SJCRH30 (cell line): Measurements from ENCODE around the gene RMI2. TPM values are rescaled to one million over a fixed set of nuclear protein-coding genes. Genes with fewer than 3 reads are reported as not detected.
A peak's percentile ranks its signal among the peaks of the same experiment; 100 is the strongest.
"Not testable (repeated sequence)": the region's sequence is repeated elsewhere in the genome, so short reads cannot be mapped to it uniquely, and the experiment has no call there.

Experiments
- DNase-seq, 2 experiments: peaks; one replicate each; pipeline ENCODE4 v3.0.0-alpha.2; 2015 to 2020
- H3K27ac ChIP-seq: fragments of 250-450 bp; sonication (Bioruptor Pico); 2 replicates; pipeline ENCODE4 v1.5.1; 2020; ENCODE audit warnings: mild to moderate bottlenecking, moderate library complexity
- H3K27me3 ChIP-seq: fragments of 250-450 bp; sonication (Bioruptor Pico); 2 replicates; pipeline ENCODE4 v1.5.1; 2020; ENCODE audit warnings: mild to moderate bottlenecking, moderate library complexity
- H3K36me3 ChIP-seq: fragments of 250-450 bp; sonication (Bioruptor Pico); 2 replicates; pipeline ENCODE4 v1.5.1; 2020; ENCODE audit warnings: mild to moderate bottlenecking, moderate library complexity
- H3K4me1 ChIP-seq: fragments of 250-450 bp; sonication (Bioruptor Pico); 2 replicates; pipeline ENCODE4 v1.5.1; 2020; ENCODE audit warnings: mild to moderate bottlenecking, moderate library complexity
- H3K4me3 ChIP-seq: fragments of 250-450 bp; sonication (Bioruptor Pico); 2 replicates; pipeline ENCODE4 v1.5.1; 2020; ENCODE audit warnings: mild to moderate bottlenecking, moderate library complexity
- H3K9me3 ChIP-seq: fragments of 250-450 bp; sonication (Bioruptor Pico); replicated peaks from 2 replicates; pipeline ENCODE4 v1.5.1; 2020; ENCODE audit warnings: mild to moderate bottlenecking, moderate library complexity
- total RNA-seq: library from RNA; depleted of rRNA; stranded (reverse); fragments of >200 nt; shearing (Covaris generic); gene quantifications from 2 replicates; pipeline ENCODE4 v1.2.3, GENCODE V29; 2014; rRNA removed

The RMI2 gene
- 28.2 and 33.0 TPM in 2 replicates for total RNA-seq

DNA sequence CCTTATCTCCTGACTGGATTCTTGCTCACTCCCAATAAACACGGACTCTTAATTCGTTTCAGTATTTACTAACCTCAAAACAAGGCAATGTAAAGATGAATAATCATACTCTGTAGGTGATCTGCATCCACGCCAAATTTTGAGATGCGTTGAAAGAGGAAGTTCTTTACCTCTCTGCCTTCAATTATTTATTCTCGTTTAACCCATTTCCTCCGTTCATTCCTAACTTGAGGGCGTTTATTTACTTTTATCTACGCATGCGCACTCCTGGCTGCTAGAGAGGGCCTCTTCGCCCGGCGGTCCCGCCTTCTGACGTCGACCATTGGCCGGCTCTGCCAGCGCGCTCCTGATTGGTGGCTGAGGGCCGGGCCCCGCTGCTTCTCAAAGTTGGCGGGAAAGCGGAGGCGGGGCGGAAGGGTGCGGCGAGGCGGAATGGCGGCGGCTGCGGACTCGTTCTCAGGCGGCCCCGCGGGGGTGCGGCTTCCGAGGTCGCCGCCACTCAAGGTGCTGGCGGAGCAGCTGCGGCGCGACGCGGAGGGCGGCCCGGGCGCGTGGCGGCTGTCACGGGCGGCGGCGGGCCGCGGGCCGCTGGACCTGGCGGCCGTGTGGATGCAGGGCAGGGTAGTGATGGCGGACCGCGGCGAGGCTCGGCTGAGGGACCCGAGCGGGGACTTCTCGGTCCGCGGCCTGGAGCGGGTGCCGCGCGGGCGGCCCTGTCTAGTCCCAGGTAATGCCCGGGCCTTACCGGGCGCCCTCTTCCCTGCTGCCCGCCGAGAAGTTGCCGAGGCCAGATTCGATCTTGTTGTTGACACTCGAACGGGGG is at the start of gene RMI2:
Gene RMI2, plus strand, starts transcription at position 420 of the 823 bp plus-strand sequence. Its CDS starts 13 bp downstream, at position 433.
- Histone ChIP-seq H3K4me1 (peaks cover 5% of the 10 kb centered on the region; the same call in 1 of the 2 replicates), H3K36me3 (no peaks in the 10 kb centered on the region), H3K27me3 (no peaks in the 10 kb centered on the region), H3K9me3 (no peaks in the 10 kb centered on the region), H3K27ac (peak within 1 kb of the TSS; percentile 39; the same call in 1 of the 2 replicates), H3K4me3 (peak within 1 kb of the TSS; percentile 61)
- DNase-seq, result peak; percentile 96 to 97

DNA sequence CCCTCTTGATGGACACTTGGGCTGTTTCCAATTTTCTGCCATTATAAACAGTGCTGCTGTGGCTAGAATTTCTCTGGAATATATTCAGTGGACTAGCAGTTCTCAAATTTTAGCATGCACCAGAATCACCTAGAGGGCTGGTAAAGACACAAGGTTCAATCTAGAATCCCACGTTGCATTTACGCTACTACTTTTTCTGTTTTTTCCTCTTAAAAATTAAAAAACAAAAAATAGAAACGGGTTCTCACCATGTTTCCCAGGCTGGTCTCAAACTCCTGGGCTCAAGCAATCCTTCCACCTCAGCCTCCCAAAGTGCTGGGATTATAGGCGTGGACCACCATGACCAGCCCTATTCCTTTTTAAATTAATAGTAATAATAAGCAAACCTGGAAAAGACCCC is 49.6 kb upstream of the RMI2 start:
- no peak for DNase-seq

DNA sequence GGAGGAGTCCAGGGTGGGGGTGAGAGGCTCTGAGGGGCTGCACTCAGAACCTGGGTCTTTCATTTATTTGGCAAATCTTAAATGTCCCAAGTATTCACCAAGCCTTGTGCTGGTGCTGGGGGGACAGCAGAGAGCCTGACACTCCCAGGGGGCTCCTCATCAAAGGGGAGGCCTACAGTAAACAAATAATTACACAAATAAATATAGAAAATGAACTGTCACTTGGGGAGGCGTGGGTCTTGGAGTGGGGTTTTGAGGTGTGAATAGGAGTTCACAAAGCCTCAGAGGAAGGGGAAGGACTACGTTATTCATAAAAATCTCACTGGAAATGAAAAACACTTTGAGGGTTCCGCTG is 48.9 kb upstream of the RMI2 start:
- peaks cover 6% of the 10 kb centered on the region; the same call in 1 of the 2 replicates for H3K4me1 ChIP-seq
- H3K9me3 ChIP-seq, result no peaks in the 10 kb centered on the region
- no peak for DNase-seq
- no peaks in the 10 kb centered on the region for H3K36me3 ChIP-seq
- no peaks in the 10 kb centered on the region for H3K27me3 ChIP-seq
- H3K4me3 ChIP-seq, result no peak overlapping the region
- no peak overlapping the region for H3K27ac ChIP-seq

More for the DNA sequence above, 49.6 kb upstream of the RMI2 start:
- H3K27me3 ChIP-seq, result no peaks in the 10 kb centered on the region
- H3K4me1 ChIP-seq, result peaks cover 6% of the 10 kb centered on the region; the same call in 1 of the 2 replicates
- no peak overlapping the region for H3K27ac ChIP-seq
- H3K4me3 ChIP-seq, result no peak overlapping the region
- no peaks in the 10 kb centered on the region for H3K36me3 ChIP-seq
- H3K9me3 ChIP-seq, result no peaks in the 10 kb centered on the region

DNA sequence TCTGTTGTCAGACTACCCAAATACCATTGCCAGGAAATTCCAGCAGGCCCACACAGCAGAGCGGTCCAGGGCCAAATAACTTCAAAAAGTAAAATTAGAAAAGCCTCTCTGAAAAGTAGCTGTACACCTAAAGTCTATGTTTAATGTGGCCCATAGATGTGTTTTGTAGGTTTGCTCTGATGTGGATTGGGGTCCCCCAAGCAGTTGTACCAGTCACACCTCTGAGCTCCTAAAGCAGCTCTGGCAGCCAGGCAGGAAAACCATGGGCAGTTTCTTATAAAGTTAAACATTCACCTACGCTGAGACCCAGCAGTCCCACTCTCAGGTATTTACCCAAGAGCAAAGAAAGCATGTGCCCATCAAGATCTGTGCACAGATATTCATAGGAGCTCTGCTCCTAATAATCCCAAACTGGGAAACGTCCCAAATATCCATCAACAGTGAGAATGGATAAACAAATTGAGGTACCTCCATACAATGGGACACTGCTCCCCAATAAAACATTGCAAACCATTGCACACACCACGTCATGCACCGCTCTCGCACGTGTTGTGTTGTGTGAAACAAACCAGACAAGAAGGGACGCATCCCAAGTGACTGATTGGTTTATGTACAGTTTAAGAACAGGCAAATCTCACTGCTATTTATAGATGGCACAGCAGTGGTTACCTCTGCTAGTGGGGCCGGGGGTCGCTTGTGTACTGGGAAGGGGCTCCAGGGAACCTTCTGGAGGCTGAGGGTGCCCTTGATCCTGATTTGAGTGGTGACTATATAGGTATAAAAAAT is 48.4 kb upstream of the RMI2 start:
- peaks cover 6% of the 10 kb centered on the region; the same call in 1 of the 2 replicates for H3K4me1 ChIP-seq
- H3K27me3 ChIP-seq, result no peaks in the 10 kb centered on the region
- H3K9me3 ChIP-seq, result no peaks in the 10 kb centered on the region
- no peak for DNase-seq
- no peak overlapping the region for H3K4me3 ChIP-seq
- H3K36me3 ChIP-seq, result no peaks in the 10 kb centered on the region
- H3K27ac ChIP-seq, result no peak overlapping the region

DNA sequence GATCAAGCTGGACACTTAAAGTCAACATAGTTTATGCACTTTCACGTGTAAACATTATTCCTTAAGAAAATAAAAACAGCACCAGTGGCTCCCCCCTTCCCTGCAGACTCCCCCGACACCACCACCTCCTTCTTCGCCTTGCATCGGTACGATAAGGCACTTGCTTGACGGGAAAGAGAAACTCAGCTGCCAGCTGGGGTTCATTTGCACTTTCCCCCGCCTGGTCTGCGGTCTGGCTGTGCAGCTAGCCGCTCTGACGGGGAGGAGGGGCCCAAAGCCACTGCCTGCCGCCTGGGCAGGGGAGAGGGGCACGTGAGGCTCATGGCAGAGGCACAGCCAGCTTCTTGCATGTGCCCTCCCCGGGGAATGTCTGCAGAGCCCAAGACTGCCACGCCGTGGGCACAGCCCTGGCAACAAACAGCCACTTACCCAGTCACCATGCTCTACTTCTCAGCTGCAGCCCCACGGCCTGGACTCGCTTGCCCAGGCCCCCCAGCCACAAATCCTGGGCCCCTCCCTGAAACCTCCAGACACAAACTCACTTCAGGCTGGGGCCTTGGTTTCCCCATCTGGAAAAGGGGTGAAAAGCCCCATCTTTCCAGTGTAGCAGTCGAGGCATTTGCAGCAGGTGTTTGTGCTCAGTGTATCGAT is 47.6 kb upstream of the RMI2 start:
- peak; percentile 59 to 62 for DNase-seq
- Histone ChIP-seq H3K27me3 (no peaks in the 10 kb centered on the region), H3K9me3 (no peaks in the 10 kb centered on the region), H3K4me1 (peaks cover 6% of the 10 kb centered on the region; the same call in 1 of the 2 replicates), H3K27ac (no peak overlapping the region), H3K36me3 (no peaks in the 10 kb centered on the region), H3K4me3 (no peak overlapping the region)

DNA sequence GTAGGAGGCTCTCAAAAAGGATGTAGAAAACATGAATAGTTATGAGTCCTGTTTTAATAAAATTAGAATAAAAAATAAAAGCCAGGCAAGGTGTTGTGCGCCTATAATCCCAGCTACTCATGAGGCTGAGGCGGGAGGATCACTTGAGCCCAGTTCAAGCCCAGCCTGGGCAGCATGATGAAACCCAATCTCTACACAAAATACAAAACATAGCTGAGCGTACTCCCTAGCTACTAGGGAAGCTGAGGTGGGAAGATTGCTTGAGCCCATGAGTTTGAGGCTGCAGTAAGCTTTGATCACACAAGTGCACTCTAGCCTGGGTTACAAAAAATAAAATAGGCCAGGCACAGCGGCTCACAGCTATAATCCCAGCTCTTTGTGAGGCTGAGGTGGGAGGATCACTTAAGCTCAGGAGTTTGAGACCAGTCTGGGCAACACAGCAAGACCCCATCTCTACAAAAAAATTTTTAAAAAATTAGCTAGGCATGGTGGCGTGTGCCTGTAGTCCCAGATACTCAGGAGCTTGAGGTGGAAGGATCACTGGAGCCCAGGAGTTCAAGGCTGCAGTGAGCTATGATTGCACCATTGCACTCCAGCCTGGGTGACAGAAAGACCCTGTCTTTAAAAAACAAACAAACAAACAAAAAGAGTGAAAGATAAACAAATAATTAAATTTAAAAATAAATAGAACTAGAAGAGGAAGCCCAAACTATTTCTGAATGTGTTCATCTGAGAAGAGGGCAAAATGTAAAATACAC is 46.9 kb upstream of the RMI2 start:
- no peak overlapping the region for H3K4me3 ChIP-seq
- no peaks in the 10 kb centered on the region for H3K9me3 ChIP-seq
- H3K27ac ChIP-seq, result no peak overlapping the region
- H3K36me3 ChIP-seq, result no peaks in the 10 kb centered on the region
- no peaks in the 10 kb centered on the region for H3K27me3 ChIP-seq
- no peak for DNase-seq
- H3K4me1 ChIP-seq, result peaks cover 10% of the 10 kb centered on the region; the same call in 1 of the 2 replicates

DNA sequence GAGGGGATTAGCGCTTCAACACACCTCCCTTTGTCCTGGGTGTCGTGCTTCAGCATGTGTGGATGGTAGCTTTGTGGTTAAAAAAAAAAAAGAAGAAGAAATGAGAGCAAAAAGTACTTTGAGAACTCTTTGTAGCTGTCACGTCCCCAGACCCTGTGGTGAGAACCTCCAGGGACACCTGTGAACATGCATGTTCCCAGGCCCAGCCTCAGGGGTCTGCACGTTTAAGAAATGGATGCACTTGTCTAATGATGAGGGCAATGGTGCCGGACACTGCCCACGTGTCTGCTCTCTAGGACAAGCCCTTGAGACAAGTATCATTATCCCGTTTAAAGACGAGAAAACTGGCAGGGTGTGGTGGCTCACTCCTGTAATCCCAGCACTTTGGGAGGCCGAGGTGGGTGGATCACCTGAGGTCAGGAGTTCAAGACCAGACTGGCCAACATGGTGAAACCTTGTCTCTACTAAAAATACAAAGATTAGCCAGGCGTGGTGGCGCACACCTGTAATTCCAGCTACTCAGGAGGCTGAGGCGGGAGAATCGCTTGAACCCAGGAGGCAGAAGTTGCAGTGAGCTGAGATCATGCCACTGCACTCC is 46.2 kb upstream of the RMI2 start:
- H3K9me3 ChIP-seq, DNase-seq, H3K27ac ChIP-seq, H3K4me3 ChIP-seq, H3K36me3 ChIP-seq, H3K27me3 ChIP-seq: not testable (repeated sequence)
- peaks cover 11% of the 10 kb centered on the region; the same call in 1 of the 2 replicates for H3K4me1 ChIP-seq

DNA sequence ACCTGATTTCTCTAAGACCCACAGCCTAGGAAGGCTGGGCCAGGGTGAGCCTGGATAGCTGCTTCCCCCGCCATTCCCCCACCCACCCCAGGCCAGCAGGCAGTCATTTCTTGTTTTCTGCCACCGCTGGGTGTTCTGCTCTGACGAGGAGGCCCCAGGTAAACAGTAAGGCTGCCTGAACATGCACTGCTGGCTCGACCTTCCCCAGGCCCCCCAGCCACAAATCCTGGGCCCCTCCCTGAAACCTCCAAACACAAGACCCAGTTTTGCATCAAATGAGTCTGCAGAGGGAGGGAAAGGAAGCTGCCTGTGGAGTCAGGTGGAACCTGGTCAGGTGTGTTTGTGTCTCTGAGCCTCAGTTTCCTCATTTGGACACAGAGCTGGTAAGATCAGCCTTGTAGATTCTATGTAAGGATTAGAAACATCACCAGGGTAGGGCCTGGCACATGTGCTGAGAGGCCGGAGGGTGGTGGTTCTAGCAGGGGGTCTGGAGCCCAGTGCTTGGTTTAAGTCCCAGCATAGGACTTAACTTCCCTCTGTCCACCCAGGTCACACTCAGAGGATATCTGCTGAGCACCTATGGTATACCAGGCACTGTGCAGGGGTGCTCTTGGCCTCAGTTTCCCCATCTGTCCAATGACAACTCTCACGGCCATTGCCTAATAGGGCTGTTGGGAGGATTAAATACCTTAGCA is 45.2 kb upstream of the RMI2 start:
- H3K9me3 ChIP-seq, result no peaks in the 10 kb centered on the region
- no peaks in the 10 kb centered on the region for H3K36me3 ChIP-seq
- H3K4me3 ChIP-seq, result no peak overlapping the region
- H3K27me3 ChIP-seq, result no peaks in the 10 kb centered on the region
- no peak for DNase-seq
- H3K4me1 ChIP-seq, result peaks cover 11% of the 10 kb centered on the region; the same call in 1 of the 2 replicates
- H3K27ac ChIP-seq, result no peak overlapping the region

DNA sequence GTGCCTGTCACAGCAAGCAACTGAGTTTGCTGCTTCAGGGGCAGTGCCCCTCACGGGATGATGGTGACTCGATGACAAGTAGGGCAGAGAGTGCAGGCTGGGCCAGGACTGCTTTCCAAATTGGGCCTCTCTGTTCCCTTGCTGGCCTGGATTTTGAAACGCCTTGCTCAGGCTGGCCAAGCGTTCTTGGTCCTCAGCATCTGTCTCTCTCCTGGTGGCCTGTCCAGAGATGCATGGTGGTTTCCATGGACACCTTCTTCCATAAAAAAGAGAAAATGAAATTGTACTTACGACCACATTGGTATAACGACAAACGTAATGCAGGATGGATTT is 44.7 kb upstream of the RMI2 start:
- Histone ChIP-seq H3K27me3 (no peaks in the 10 kb centered on the region), H3K4me1 (peaks cover 11% of the 10 kb centered on the region; the same call in 1 of the 2 replicates), H3K27ac (no peak overlapping the region), H3K36me3 (no peaks in the 10 kb centered on the region), H3K4me3 (no peak overlapping the region), H3K9me3 (no peaks in the 10 kb centered on the region)
- no peak for DNase-seq

DNA sequence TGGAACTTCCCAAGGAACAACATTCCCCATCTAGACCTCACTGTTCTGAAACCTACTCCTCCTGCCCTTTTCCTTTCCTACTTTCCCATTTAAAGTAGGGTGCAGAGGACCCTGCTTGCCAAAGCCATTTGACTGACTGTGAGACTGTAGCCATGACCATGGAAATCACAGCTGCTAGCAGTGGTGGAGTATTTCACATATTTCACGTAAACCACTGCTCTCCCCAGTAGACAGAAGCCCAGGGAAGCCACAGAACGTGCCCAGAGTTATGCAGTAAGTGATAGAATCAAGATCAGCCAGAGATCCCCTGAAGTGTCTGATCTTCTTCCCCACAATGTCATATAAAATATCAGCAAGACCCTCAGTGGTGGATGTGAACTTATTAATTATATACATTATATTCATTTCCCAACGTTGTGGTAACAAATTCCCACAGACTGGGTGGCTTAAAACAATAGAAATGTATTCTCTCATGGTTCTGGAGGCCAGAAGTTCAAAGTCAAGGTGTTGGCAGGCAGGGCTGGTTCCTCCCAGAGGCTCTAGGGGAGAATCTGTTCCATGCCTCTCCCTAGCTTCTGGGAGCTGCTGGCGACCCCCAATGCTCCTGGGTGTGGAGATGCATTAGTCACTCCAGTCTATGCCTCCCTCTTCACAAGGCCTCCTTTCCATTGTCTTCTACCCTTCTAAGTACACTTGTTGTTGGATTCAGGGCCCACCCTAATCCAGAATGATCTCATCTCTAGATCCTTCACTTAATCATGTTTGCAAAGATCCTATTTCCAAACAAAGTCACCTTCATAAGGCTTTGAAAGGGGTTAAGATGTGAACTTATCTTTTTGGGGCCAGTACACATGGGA is 43.4 kb upstream of the RMI2 start:
- H3K27me3 ChIP-seq, result no peaks in the 10 kb centered on the region
- peaks cover 11% of the 10 kb centered on the region; the same call in 1 of the 2 replicates for H3K4me1 ChIP-seq
- H3K9me3 ChIP-seq, result no peaks in the 10 kb centered on the region
- no peaks in the 10 kb centered on the region for H3K36me3 ChIP-seq
- H3K4me3 ChIP-seq, result no peak overlapping the region
- H3K27ac ChIP-seq, result no peak overlapping the region
- no peak for DNase-seq

DNA sequence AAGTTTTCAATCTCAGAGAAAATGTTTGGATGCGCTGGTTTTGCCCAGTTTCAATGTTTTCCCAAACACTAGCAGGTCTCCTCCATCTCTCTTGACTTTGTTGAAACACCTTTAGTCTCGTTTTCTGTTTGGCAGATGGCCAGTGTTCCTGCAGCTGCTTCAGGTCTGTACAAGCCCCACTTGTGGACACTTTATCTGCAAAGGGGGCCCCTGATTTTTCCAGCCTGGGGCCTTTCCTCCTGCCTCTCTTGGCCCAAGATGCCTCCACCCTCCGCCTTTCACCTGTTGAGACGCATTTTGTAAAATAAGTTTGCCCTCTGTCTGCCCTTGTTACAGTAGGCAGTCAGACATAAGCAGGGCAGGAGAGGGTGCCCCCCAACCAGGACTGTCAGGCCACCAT is 42.3 kb upstream of the RMI2 start:
- Histone ChIP-seq H3K27me3 (no peaks in the 10 kb centered on the region), H3K36me3 (no peaks in the 10 kb centered on the region), H3K27ac (peak overlapping the region; percentile 1; the same call in 1 of the 2 replicates), H3K9me3 (no peaks in the 10 kb centered on the region), H3K4me1 (peaks cover 8% of the 10 kb centered on the region; the same call in 1 of the 2 replicates), H3K4me3 (no peak overlapping the region)
- no peak for DNase-seq

DNA sequence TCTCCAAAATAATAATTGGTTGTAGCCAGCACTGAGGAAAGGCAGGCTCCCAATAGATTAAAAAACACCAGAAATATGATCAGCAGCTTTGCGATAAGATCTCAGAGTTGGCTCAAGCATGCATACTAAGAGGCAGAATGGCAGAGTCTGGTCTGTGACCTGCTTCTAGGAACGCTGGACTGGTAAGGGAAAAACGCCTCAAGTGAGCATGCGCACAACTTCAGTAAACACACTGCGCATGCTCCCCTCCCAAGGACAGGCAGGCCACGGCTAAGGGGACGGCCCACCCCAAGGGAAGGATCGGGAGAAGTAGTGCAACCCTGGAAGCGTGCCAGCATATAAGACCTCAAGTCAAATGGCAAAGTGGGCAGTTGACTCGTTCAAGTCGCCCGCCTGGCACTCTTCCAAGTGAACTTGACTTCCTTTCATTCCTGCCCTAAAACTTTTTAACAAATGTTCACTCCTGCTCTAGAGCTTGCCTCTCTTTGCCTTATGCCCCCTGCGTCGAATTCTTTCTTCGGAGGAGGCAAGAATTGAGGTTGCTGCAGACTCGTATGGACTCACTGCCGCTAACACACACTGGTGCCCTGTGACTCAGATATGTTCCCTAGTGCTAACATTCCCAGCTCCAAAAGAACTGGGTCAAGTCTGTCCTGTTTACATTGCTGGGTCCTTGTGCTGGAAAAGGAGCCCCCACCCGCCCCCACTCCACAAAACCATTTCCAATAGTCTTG is 41.7 kb upstream of the RMI2 start:
- no peaks in the 10 kb centered on the region for H3K9me3 ChIP-seq
- H3K27me3 ChIP-seq, result no peaks in the 10 kb centered on the region
- H3K27ac ChIP-seq, result peak overlapping the region; percentile 1; the same call in 1 of the 2 replicates
- peaks cover 5% of the 10 kb centered on the region; the same call in 1 of the 2 replicates for H3K4me1 ChIP-seq
- no peaks in the 10 kb centered on the region for H3K36me3 ChIP-seq
- peak; percentile 85 to 88 for DNase-seq
- peak overlapping the region; percentile 40 for H3K4me3 ChIP-seq
